Endodermal cell (in vitro differentiated cells): ENCODE data around the gene ABCB11. TPM values are rescaled to one million over a fixed set of nuclear protein-coding genes. Genes with fewer than 3 reads are reported as not detected.

ENCODE experiments used
- DNase-seq: peaks from one replicate; pipeline ENCODE4 v3.0.0-alpha.2; 2017
- H3K27ac ChIP-seq: 2 replicates; pipeline ENCODE4 v1.5.1; 2013; ENCODE audit warnings: mild to moderate bottlenecking, low read depth, low read length, moderate library complexity
- H3K27me3 ChIP-seq: 2 replicates; pipeline ENCODE4 v1.6.1; 2013; ENCODE audit warnings: mild to moderate bottlenecking, low read length, moderate library complexity; ENCODE audit not compliant: insufficient read depth, control insufficient read depth, poor library complexity, severe bottlenecking
- H3K36me3 ChIP-seq: 2 replicates; pipeline ENCODE4 v1.7.0; 2013; ENCODE audit warnings: mild to moderate bottlenecking, low read length, moderate library complexity; ENCODE audit not compliant: control insufficient read depth, insufficient read depth
- H3K4me1 ChIP-seq: one replicate; pipeline ENCODE4 v1.7.0; 2013; ENCODE audit warnings: low read length; ENCODE audit not compliant: control insufficient read depth, insufficient read depth
- H3K4me3 ChIP-seq: 2 replicates; pipeline ENCODE4 v1.5.1; 2013; ENCODE audit warnings: mild to moderate bottlenecking, low read length, moderate library complexity
- H3K9ac ChIP-seq: 2 replicates; pipeline ENCODE4 v1.6.1; 2013; ENCODE audit warnings: mild to moderate bottlenecking, low read length, moderate library complexity; ENCODE audit not compliant: poor library complexity, severe bottlenecking; ENCODE audit errors: extremely low read depth
- H3K9me3 ChIP-seq: 2 replicates; pipeline ENCODE4 v1.6.1; 2013; ENCODE audit warnings: mild to moderate bottlenecking, low read length, moderate library complexity; ENCODE audit not compliant: control insufficient read depth
- H3K27ac Mint-ChIP-seq: 2 replicates; pipeline ENCODE4 v1.8.0; 2020; ENCODE audit warnings: mixed read lengths
- H3K27me3 Mint-ChIP-seq: 2 replicates; pipeline ENCODE4 v1.8.0; 2021; ENCODE audit warnings: mild to moderate bottlenecking, mixed read lengths; ENCODE audit not compliant: insufficient read depth
- H3K36me3 Mint-ChIP-seq: 2 replicates; pipeline ENCODE4 v1.8.0; 2020; ENCODE audit warnings: low read depth, mixed read lengths
- H3K4me1 Mint-ChIP-seq: 2 replicates; pipeline ENCODE4 v1.8.0; 2020; ENCODE audit warnings: mixed read lengths
- H3K4me3 Mint-ChIP-seq: 2 replicates; pipeline ENCODE4 v1.8.0; 2020; ENCODE audit warnings: mild to moderate bottlenecking, moderate library complexity, mixed read lengths
- H3K9me3 Mint-ChIP-seq: 2 replicates; pipeline ENCODE4 v1.8.0; 2020; ENCODE audit warnings: mild to moderate bottlenecking, mixed read lengths
- WGBS, 2 experiments: methylation state at CpG; one replicate each; pipeline versions ENCODE4 v1.1.5 to v1.1.7; 2013; ENCODE audit warnings: missing lambda C conversion rate in 2 of 2, mixed read lengths in 1 of 2; ENCODE audit not compliant: insufficient coverage in 1 of 2, insufficient read length in 1 of 2; 5-methylcytosine and 5-hydroxymethylcytosine counted together
- total RNA-seq, 2 donors: library from RNA; stranded (reverse); fragmentation: NEBNext Ultra II Directional in 1 of 2; extraction: Animal tissue kit (Norgen Biotek cat#: 25700) in 1 of 2; gene quantifications; 2 replicates in 1 of 2; 3 replicates in 1 of 2; pipeline ENCODE4 v1.2.1, GENCODE V29; 2021
- TF ChIP-seq, protein P1 (sequence below): fragments of 200-600 bp; sonication (generic); conservative IDR thresholded peaks from 2 replicates; pipeline ENCODE4 v1.5.0; 2021; ENCODE audit warnings: antibody characterized with exemption, mild to moderate bottlenecking

ABCB11 gene
- total RNA-seq, 2 donors from 2014 or later = 0.04 TPM

DNA sequence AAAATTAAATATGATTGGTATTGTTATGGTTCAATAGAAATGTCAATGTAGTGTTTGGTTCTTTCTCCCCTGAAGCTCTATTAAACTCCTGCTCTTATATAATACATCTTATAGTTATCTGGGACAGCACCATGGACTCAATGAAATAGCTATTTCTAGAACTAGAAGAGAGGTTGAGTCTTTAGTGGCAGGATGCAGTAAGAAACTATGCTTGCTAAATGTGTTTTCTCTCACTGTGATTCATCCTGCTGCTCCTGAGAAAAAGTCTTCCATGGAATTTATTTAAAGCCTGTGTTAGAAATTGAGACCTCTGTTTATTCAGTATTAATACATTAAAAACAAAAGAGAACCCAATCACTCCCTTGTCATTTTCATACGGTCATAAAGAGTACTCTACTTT lies 68.5 kb downstream of the ABCB11 start:
- Histone ChIP-seq H3K4me1 (no peaks in the 10 kb centered on the region), H3K36me3 (no peaks in the 10 kb centered on the region), H3K27me3 (no peaks in the 10 kb centered on the region), H3K27ac (no peak overlapping the region), H3K9me3 (no peaks in the 10 kb centered on the region), H3K4me3 (no peak overlapping the region), H3K9ac (no peak overlapping the region)
- Mint-ChIP-seq H3K4me3 (no peak overlapping the region), H3K36me3 (no peaks in the 10 kb centered on the region), H3K9me3 (no peaks in the 10 kb centered on the region), H3K27ac (no peak overlapping the region), H3K4me1 (no peaks in the 10 kb centered on the region), H3K27me3 (no peaks in the 10 kb centered on the region)
- WGBS, 2 experiments = 100% methylated on average over 1 of the region's 1 CpG; no CpG with 5 or more reads in 1 of the 2 experiments
- no peak for DNase-seq
- TF ChIP-seq, protein P1, sequence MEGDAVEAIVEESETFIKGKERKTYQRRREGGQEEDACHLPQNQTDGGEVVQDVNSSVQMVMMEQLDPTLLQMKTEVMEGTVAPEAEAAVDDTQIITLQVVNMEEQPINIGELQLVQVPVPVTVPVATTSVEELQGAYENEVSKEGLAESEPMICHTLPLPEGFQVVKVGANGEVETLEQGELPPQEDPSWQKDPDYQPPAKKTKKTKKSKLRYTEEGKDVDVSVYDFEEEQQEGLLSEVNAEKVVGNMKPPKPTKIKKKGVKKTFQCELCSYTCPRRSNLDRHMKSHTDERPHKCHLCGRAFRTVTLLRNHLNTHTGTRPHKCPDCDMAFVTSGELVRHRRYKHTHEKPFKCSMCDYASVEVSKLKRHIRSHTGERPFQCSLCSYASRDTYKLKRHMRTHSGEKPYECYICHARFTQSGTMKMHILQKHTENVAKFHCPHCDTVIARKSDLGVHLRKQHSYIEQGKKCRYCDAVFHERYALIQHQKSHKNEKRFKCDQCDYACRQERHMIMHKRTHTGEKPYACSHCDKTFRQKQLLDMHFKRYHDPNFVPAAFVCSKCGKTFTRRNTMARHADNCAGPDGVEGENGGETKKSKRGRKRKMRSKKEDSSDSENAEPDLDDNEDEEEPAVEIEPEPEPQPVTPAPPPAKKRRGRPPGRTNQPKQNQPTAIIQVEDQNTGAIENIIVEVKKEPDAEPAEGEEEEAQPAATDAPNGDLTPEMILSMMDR = no peak

DNA sequence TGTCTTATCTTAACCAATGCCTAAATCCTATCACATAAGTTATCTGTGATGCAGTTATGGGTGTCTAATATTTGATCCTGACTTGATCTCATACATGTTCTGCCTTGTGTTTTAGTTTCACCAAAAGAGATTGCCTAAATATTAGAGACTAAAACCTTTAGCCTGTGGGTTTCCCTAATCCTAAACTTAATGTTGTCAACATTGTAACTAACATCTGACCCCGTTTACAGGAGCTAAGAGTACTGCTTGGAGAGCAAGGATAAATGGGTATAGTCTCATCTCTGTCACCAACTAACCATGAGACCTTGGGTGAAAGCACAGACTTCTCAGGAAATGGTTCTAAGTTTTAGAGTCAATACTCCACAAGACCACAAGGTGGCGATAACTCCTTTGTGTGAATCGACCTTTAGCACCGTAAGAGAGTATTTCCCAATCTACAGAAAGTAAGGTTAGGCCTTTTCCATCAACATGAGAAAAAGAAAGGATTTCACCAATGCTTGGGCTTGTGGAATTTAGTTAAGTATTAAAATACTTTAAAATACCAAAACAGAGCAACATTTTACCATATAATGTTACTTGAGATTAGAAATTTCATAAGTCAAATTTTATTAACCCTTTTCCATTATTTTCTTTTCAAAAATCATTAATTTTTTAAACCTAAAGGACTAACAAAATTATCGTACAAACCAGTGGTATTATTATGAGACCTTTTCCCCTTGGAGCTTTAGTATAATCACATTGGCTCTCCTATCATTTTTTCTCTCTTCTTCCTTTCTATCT lies 69.5 kb downstream of the ABCB11 start:
- Histone ChIP-seq H3K27ac (no peak overlapping the region), H3K4me1 (no peaks in the 10 kb centered on the region), H3K9ac (no peak overlapping the region), H3K4me3 (no peak overlapping the region), H3K9me3 (no peaks in the 10 kb centered on the region), H3K27me3 (no peaks in the 10 kb centered on the region), H3K36me3 (no peaks in the 10 kb centered on the region)
- no peaks in the 10 kb centered on the region for H3K36me3 Mint-ChIP-seq
- H3K4me3 Mint-ChIP-seq = no peak overlapping the region
- H3K9me3 Mint-ChIP-seq = no peaks in the 10 kb centered on the region
- TF ChIP-seq, protein P1 = peak; percentile 88
- 0 to 20% methylated on average over 2 to 5 of the region's 5 CpGs for WGBS, 2 experiments
- DNase-seq = peak; percentile 65
- no peak overlapping the region for H3K27ac Mint-ChIP-seq
- H3K27me3 Mint-ChIP-seq = no peaks in the 10 kb centered on the region
- H3K4me1 Mint-ChIP-seq = no peaks in the 10 kb centered on the region

DNA sequence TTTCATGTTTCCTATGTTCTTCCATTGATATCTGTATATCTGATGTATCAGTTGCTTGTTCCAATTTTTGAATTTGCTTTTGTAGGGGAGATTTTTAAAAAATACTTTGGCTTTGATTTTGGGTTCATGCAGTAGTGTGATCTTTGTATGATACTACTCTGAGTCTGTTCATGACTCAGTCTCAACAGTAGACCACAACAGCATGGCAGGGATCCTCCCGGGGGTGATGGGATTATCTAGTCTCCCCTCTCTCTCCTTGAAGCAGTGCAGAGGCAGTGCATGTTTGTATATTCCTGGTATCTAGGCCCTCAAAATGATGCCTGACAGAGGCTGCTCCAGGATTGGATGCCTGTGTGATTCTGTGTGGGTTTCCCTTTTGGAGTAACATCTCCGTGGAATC lies 74.7 kb downstream of the ABCB11 start:
- H3K27ac Mint-ChIP-seq = no peak overlapping the region
- H3K36me3 ChIP-seq = no peaks in the 10 kb centered on the region
- peaks cover 9% of the 10 kb centered on the region for H3K36me3 Mint-ChIP-seq
- no peak for DNase-seq
- TF ChIP-seq, protein P1 = no peak
- H3K27me3 ChIP-seq = no peaks in the 10 kb centered on the region
- H3K4me1 Mint-ChIP-seq = peaks cover 2% of the 10 kb centered on the region
- no peak overlapping the region for H3K4me3 ChIP-seq
- no peak overlapping the region for H3K4me3 Mint-ChIP-seq
- no peaks in the 10 kb centered on the region for H3K27me3 Mint-ChIP-seq
- peaks cover 42% of the 10 kb centered on the region for H3K9me3 ChIP-seq
- no peaks in the 10 kb centered on the region for H3K4me1 ChIP-seq
- peaks cover 36% of the 10 kb centered on the region for H3K9me3 Mint-ChIP-seq
- WGBS, 2 experiments = 60 to 95% methylated on average over 1 to 2 of the region's 2 CpGs
- H3K9ac ChIP-seq = no peak overlapping the region
- no peak overlapping the region for H3K27ac ChIP-seq
